ENCODE results near the gene EDAR. TPM values are rescaled to one million over a fixed set of nuclear protein-coding genes. Genes with fewer than 3 reads are reported as not detected.

Gene EDAR
- total RNA-seq, 1 donor from 2014 or later, result not detected

DNA sequence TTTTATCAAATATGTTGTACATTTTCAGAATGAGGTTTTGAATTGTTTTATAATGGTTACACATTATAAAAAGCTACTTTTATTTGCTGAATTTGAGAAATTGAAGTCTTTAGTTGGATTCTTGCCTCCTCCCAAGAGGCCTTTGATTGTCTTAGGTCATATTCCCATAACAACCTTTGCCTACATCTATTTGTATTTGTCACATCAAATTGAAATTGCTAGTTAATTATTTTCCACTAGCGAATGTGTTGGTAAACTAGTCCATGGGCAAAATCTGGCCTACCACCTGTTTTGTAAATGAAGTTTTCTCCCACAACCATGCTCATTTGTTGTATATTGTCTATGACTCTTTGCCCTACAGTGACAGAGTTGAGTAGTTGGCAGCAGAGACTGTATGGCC, 142.0 kb downstream of the EDAR start:
- DNase-seq, result no peak

- DNase-seq, result no peak
These were observed 143.1 kb downstream of the EDAR start for GRCh38 chr2:108845923-108846322.

Other genes starting within 250 kb of the EDAR start
- 7.8 and 8.8 TPM in 2 replicates for gene CCDC138, start 202.4 kb downstream of the EDAR start, total RNA-seq
- gene SH3RF3, start 140.0 kb upstream of the EDAR start, total RNA-seq, result 7.7 and 13.5 TPM in 2 replicates

Measured in dermis blood vessel endothelial cell (primary cell).